Measurements from ENCODE around the gene TIGD3.

Gene TIGD3

GRCh38 chr11:65392186-65392829, 37.8 kb downstream of the TIGD3 start:
- DNase-seq, result no peak

- no peak for DNase-seq
Measured at GRCh38 chr11:65392899-65393298, 38.3 kb downstream of the TIGD3 start.

- no peak for DNase-seq
Measured at GRCh38 chr11:65393513-65394079, 39.0 kb downstream of the TIGD3 start.

GRCh38 chr11:65394125-65394536, 39.6 kb downstream of the TIGD3 start:
- no peak for DNase-seq

GRCh38 chr11:65395961-65396530, 41.5 kb downstream of the TIGD3 start:
- DNase-seq, result no peak

GRCh38 chr11:65396769-65397745, 42.5 kb downstream of the TIGD3 start:
- no peak for DNase-seq

- no peak for DNase-seq
Measured at GRCh38 chr11:65398362-65398910, 43.9 kb downstream of the TIGD3 start.

GRCh38 chr11:65399249-65399648, 44.7 kb downstream of the TIGD3 start:
- DNase-seq, result no peak

- no peak for DNase-seq
Measured at GRCh38 chr11:65399845-65400244, 45.3 kb downstream of the TIGD3 start.

- no peak for DNase-seq
Measured at GRCh38 chr11:65400307-65401072, 45.9 kb downstream of the TIGD3 start.

GRCh38 chr11:65401073-65401802, 46.7 kb downstream of the TIGD3 start:
- no peak for DNase-seq

GRCh38 chr11:65401803-65402248, 47.3 kb downstream of the TIGD3 start:
- no peak for DNase-seq

- DNase-seq, result no peak
Measured at GRCh38 chr11:65402790-65403189, 48.2 kb downstream of the TIGD3 start.

- DNase-seq, result no peak
Measured at GRCh38 chr11:65403607-65404121, 49.1 kb downstream of the TIGD3 start.

GRCh38 chr11:65404210-65404609, 49.7 kb downstream of the TIGD3 start:
- no peak for DNase-seq

- DNase-seq, result no peak
Measured at GRCh38 chr11:65404638-65405339, 50.2 kb downstream of the TIGD3 start.
